Adrenal gland (tissue), 12 donors: Measurements from ENCODE around the gene PDZRN3. TPM values are rescaled to one million over a fixed set of nuclear protein-coding genes. Genes with fewer than 3 reads are reported as not detected.

Experiments used
- DNase-seq, 7 donors: peaks; one replicate each; pipeline ENCODE4 v3.0.0-alpha.2; 2019 to 2020
- H3K27ac ChIP-seq, 5 donors: fragments of 200-600 bp; sonication (generic) in 4 of 5; 1 replicate in 3 of 5; 2 replicates in 2 of 5; pipeline versions ENCODE4 v1.5.1 to v1.8.0; 2016 to 2020; ENCODE audit warnings: mild to moderate bottlenecking in 1 of 5
- H3K27me3 ChIP-seq: fragments of 200-600 bp; 2 replicates; pipeline ENCODE4 v1.8.0; 2021
- H3K36me3 ChIP-seq, 2 donors: fragments of 200-600 bp; replicated peaks in 1 of 2; 1 replicate in 1 of 2; 2 replicates in 1 of 2; pipeline versions ENCODE4 v1.5.1 to v1.8.0; 2018 to 2022
- H3K4me1 ChIP-seq, 2 donors: fragments of 200-600 bp; replicated peaks in 1 of 2; 1 replicate in 1 of 2; 2 replicates in 1 of 2; pipeline versions ENCODE4 v1.5.1 to v1.8.0; 2018 to 2021
- H3K4me3 ChIP-seq, 4 donors: fragments of 200-600 bp; sonication (generic) in 3 of 4; one replicate each; pipeline ENCODE4 v1.5.1; 2016 to 2018
- H3K9me3 ChIP-seq, 3 donors: fragments of 200-600 bp; sonication (generic) in 1 of 3; replicated peaks in 1 of 3; 1 replicate in 2 of 3; 2 replicates in 1 of 3; pipeline versions ENCODE4 v1.5.1 to v1.8.0; 2016 to 2021
- POLR2A ChIP-seq, 2 donors: fragments of 450-650 bp; IDR thresholded peaks; one replicate each; pipeline ENCODE4 v1.6.1; 2017; ENCODE audit warnings: antibody characterized with exemption in 2 of 2, mild to moderate bottlenecking in 2 of 2, moderate library complexity in 1 of 2
- WGBS, 4 donors: extraction: QIAGEN DNeasy Blood & Tissue Kit in 2 of 4; methylation state at CpG; one replicate each; pipeline versions ENCODE4 v1.1.5 to v1.1.7; 2013 to 2017; 5-methylcytosine and 5-hydroxymethylcytosine counted together
- intact Hi-C, 2 donors: fragments of 100-400 bp; cut with DNase I; formaldehyde crosslinking; loops; one replicate each; pipeline versions ENCODE4 v1.14.1 to v1.15.0; 2022 to 2023
- polyA plus RNA-seq, 3 donors: library from polyadenylated mRNA; stranded (reverse); fragments of 200-250 nt in 2 of 3; fragments of 350-450 nt in 1 of 3; fragmentation: Illumina TruSeq in 1 of 3; extraction: RNeasy Lipid Tissue Mini Kit (QIAGEN cat#74804) in 1 of 3; gene quantifications; one replicate each; pipeline ENCODE4 v1.2.3, GENCODE V29; 2013 to 2014
- total RNA-seq, 9 donors: library from RNA; depleted of rRNA in 4 of 9; stranded (reverse); fragments of >200 nt in 4 of 9; fragments of 120-200 nt in 1 of 9; fragmentation: NEBNext Ultra II Directional in 1 of 9; extraction: Animal tissue kit (Norgen Biotek cat#: 25700) in 1 of 9; gene quantifications; one replicate each; pipeline versions ENCODE4 v1.1.0 to v1.2.4, GENCODE V29; 2013 to 2023
- TF ChIP-seq, protein P1 (sequence below), 6 experiments: fragments of 450-650 bp in 4 of 6; fragments of 200-600 bp in 2 of 6; sonication (generic) in 1 of 6; IDR thresholded peaks; 1 replicate in 5 of 6; 2 replicates in 1 of 6; pipeline versions ENCODE4 v1.5.1 to v1.8.0; 2016 to 2021; ENCODE audit warnings: antibody characterized with exemption in 6 of 6, mild to moderate bottlenecking in 2 of 6, moderate library complexity in 1 of 6
- donor health status: healthy with polysubstance abuse.
- donor health status: Bipolar disorder and iron deficiency.
- donor health status: DM: yes; HTN: yes; CAD: no.
- donor health status: DM: no; HTN: no; CAD: no.
- donor health status: DM: no; HTN: no; CAD: no.
- donor health status: DM: yes; HTN: yes; CAD: no.

Gene PDZRN3
- total and polyA plus RNA-seq, 12 donors = 11.5 to 126 (median 64.1) TPM

GRCh38 chr3:73510334-73510733, 114.4 kb downstream of the PDZRN3 start:
- H3K4me1 ChIP-seq = peaks cover 0 to 13% of the 10 kb centered on the region in 2 donors
- TF ChIP-seq POLR2A (IDR thresholded peaks at IDR 0.05) = no peak
- TF ChIP-seq, protein P1, sequence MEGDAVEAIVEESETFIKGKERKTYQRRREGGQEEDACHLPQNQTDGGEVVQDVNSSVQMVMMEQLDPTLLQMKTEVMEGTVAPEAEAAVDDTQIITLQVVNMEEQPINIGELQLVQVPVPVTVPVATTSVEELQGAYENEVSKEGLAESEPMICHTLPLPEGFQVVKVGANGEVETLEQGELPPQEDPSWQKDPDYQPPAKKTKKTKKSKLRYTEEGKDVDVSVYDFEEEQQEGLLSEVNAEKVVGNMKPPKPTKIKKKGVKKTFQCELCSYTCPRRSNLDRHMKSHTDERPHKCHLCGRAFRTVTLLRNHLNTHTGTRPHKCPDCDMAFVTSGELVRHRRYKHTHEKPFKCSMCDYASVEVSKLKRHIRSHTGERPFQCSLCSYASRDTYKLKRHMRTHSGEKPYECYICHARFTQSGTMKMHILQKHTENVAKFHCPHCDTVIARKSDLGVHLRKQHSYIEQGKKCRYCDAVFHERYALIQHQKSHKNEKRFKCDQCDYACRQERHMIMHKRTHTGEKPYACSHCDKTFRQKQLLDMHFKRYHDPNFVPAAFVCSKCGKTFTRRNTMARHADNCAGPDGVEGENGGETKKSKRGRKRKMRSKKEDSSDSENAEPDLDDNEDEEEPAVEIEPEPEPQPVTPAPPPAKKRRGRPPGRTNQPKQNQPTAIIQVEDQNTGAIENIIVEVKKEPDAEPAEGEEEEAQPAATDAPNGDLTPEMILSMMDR (IDR thresholded peaks at IDR 0.05) = no peak
- H3K4me3 ChIP-seq = no peak overlapping the region
- H3K27me3 ChIP-seq = no peaks in the 10 kb centered on the region
- no peak overlapping the region for H3K27ac ChIP-seq
- H3K36me3 ChIP-seq = no peaks in the 10 kb centered on the region
- 94 to 96% (median 94%) methylated on average over 4 of the region's 4 CpGs for WGBS, 4 donors
- no peaks in the 10 kb centered on the region for H3K9me3 ChIP-seq
- no peak for DNase-seq
- intact Hi-C loops = loop anchor here in 1 of 2 donors (5.0 to 10.0 kb wide), 2 partner anchors 114 to 262 kb away; partner anchors contain the start of gene PDZRN3

GRCh38 chr3:73509816-73510215, 114.9 kb downstream of the PDZRN3 start:
- H3K27ac ChIP-seq = no peak overlapping the region
- H3K36me3 ChIP-seq = no peaks in the 10 kb centered on the region
- peaks cover 2 to 18% of the 10 kb centered on the region in 2 donors for H3K4me1 ChIP-seq
- no peak for DNase-seq
- intact Hi-C loops = loop anchor here (5.0 to 10.0 kb wide), 3 partner anchors 115 to 337 kb away; partner anchors contain the start of gene PDZRN3 (in 1 of the 2)
- no peaks in the 10 kb centered on the region for H3K27me3 ChIP-seq
- 60 to 68% (median 65%) methylated on average over 7 of the region's 7 CpGs for WGBS, 4 donors
- no peaks in the 10 kb centered on the region for H3K9me3 ChIP-seq
- TF ChIP-seq POLR2A (IDR thresholded peaks at IDR 0.05) = no peak
- H3K4me3 ChIP-seq = no peak overlapping the region

DNA sequence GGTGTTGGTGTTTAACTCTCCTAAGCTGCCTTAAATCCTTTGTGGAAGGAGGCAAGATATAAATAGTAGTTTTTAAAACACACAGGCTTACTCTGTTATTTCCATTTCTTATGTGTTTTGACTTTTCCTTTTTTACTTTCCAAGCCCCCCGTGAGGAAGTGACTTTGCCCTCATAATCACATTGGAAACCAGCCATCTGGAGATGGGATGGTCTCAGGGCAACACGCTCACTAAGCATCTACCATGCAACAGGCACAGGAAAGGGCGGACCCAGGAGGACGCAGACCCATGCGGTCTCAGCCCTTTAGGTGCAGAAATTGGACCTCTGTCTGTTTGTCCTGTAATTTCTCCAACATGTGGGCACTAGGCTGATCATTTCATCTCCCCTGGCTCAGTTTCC, 115.7 kb downstream of the PDZRN3 start:
- DNase-seq = no peak
- WGBS, 4 donors = 77 to 86% (median 84%) methylated on average over 5 of the region's 5 CpGs
- intact Hi-C loops = loop anchor here (5.0 kb wide), 1 partner anchor 338 kb away; no protein-coding TSS in a partner anchor
- Histone ChIP-seq H3K27ac (no peak overlapping the region), H3K4me1 (peaks cover 5 to 25% of the 10 kb centered on the region in 2 donors), H3K36me3 (no peaks in the 10 kb centered on the region), H3K4me3 (no peak overlapping the region), H3K27me3 (no peaks in the 10 kb centered on the region), H3K9me3 (no peaks in the 10 kb centered on the region)
- TF ChIP-seq, protein P1 (IDR thresholded peaks at IDR 0.05) = no peak
- TF ChIP-seq POLR2A (IDR thresholded peaks at IDR 0.05) = no peak

DNA sequence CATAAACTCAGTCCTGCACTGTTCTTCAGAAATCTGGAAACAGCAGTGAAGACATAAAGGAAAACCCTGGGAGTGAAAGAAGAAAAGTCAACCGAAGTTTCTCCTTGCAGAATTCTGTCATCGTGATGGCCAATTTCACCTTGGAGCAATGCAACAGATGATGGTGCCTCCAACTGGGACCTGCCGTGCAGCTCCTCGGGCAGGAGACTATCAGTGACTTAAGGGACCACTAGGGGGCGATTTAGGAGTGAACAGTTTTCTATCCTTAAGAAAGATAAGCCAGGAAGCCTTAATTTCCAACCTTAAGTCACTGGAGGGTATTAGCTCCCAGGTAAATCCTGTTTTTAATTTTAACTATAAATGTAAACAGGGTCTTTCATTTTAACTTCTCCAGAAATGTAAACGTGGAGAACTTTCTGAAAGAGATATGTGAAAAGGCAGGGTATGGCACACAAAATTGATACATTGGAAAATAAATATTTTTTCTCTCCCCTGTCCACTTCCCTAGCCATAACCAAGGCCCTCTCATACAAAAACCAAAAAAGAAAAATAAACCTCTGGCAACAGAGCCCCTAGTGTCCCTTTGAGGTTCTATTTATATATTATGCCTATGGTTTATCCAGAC, 116.3 kb downstream of the PDZRN3 start:
- H3K27ac ChIP-seq = no peak overlapping the region
- DNase-seq = peak; percentile 50 to 70 (median 65)
- no peaks in the 10 kb centered on the region for H3K27me3 ChIP-seq
- H3K4me3 ChIP-seq = no peak overlapping the region
- intact Hi-C loops = loop anchor here (5.0 kb wide), 1 partner anchor 339 kb away; no protein-coding TSS in a partner anchor
- 9 to 17% (median 14%) methylated on average over 6 of the region's 6 CpGs for WGBS, 4 donors
- no peak for TF ChIP-seq POLR2A (IDR thresholded peaks at IDR 0.05)
- TF ChIP-seq, protein P1 (IDR thresholded peaks at IDR 0.05) = peak; percentile 60 to 76 (median 70)
- no peaks in the 10 kb centered on the region for H3K9me3 ChIP-seq
- peaks cover 5 to 25% of the 10 kb centered on the region in 2 donors for H3K4me1 ChIP-seq
- no peaks in the 10 kb centered on the region for H3K36me3 ChIP-seq
